GM21619 (cell line): Measurements from ENCODE around the gene FN3KRP.

Source experiments
- ATAC-seq: cut with Tn5 transposase; IDR thresholded peaks from one replicate; pipeline ENCODE4 v1.9.1; 2021; ENCODE audit not compliant: unreplicated experiment

FN3KRP gene

GRCh38 chr17:82705756-82706155 lies 10.8 kb upstream of the FN3KRP start:
- no peak for ATAC-seq

- no peak for ATAC-seq
Measured at GRCh38 chr17:82709024-82709675, 7.4 kb upstream of the FN3KRP start.

- no peak for ATAC-seq
Measured at GRCh38 chr17:82709676-82710498, 6.6 kb upstream of the FN3KRP start.

GRCh38 chr17:82710499-82711232 lies 5.8 kb upstream of the FN3KRP start:
- no peak for ATAC-seq

- no peak for ATAC-seq
Measured at GRCh38 chr17:82713071-82713723, 3.3 kb upstream of the FN3KRP start.

- ATAC-seq: no peak
Measured at GRCh38 chr17:82718986-82719685, 2.6 kb downstream of the FN3KRP start.

- ATAC-seq: no peak
Measured at GRCh38 chr17:82720204-82720603, 3.7 kb downstream of the FN3KRP start.

- ATAC-seq: no peak
Measured at GRCh38 chr17:82722341-82723013, 6.0 kb downstream of the FN3KRP start.

GRCh38 chr17:82723169-82723807 lies 6.8 kb downstream of the FN3KRP start:
- ATAC-seq: no peak

- ATAC-seq: no peak
Measured at GRCh38 chr17:82726427-82726826, 9.9 kb downstream of the FN3KRP start.

GRCh38 chr17:82729479-82730260 lies 13.2 kb downstream of the FN3KRP start:
- ATAC-seq: no peak

- no peak for ATAC-seq
Measured at GRCh38 chr17:82732118-82732743, 15.7 kb downstream of the FN3KRP start.

GRCh38 chr17:82734987-82735866 lies 18.7 kb downstream of the FN3KRP start, which contains the start of gene FN3K:
Gene FN3K (plus strand): TSS chr17:82735615. CDS start chr17:82735637, 22 bp downstream.
- no peak for ATAC-seq

- no peak for ATAC-seq
Measured at GRCh38 chr17:82736511-82737185, 20.1 kb downstream of the FN3KRP start.

- no peak for ATAC-seq
Measured at GRCh38 chr17:82737967-82738877, 21.7 kb downstream of the FN3KRP start.
